Measurements from ENCODE around the gene CTNNA2.

DNA sequence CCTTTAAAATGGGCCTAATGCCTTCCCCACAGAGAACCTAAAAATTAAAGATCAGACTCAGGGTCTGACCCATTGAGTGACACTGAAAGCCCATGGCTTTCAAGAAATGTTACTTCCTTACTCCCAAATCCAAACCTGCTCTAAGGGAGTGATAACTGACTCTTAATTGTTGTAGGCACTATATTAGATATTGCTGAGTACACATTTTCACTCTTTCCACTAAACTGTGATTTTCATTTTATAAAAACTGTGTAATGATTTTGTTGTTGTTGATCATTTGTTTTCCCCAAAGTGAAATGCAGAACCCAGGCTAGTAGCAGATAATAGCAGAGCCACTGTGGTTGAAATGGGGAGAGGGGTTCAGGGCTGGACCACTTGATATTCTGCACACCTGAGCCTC, 704.6 kb downstream of the CTNNA2 start:
- TF ChIP-seq, protein P1, sequence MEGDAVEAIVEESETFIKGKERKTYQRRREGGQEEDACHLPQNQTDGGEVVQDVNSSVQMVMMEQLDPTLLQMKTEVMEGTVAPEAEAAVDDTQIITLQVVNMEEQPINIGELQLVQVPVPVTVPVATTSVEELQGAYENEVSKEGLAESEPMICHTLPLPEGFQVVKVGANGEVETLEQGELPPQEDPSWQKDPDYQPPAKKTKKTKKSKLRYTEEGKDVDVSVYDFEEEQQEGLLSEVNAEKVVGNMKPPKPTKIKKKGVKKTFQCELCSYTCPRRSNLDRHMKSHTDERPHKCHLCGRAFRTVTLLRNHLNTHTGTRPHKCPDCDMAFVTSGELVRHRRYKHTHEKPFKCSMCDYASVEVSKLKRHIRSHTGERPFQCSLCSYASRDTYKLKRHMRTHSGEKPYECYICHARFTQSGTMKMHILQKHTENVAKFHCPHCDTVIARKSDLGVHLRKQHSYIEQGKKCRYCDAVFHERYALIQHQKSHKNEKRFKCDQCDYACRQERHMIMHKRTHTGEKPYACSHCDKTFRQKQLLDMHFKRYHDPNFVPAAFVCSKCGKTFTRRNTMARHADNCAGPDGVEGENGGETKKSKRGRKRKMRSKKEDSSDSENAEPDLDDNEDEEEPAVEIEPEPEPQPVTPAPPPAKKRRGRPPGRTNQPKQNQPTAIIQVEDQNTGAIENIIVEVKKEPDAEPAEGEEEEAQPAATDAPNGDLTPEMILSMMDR (IDR thresholded peaks at IDR 0.05) = no peak
- no peak for TF ChIP-seq POLR2A (IDR thresholded peaks at IDR 0.05)

Measured in right lobe of liver (tissue), 4 donors.